ENCODE measurements around the gene CLIP2.
"Not testable (repeated sequence)": the region's sequence is repeated elsewhere in the genome, so short reads cannot be mapped to it uniquely, and the experiment has no call there.

The CLIP2 gene

DNA sequence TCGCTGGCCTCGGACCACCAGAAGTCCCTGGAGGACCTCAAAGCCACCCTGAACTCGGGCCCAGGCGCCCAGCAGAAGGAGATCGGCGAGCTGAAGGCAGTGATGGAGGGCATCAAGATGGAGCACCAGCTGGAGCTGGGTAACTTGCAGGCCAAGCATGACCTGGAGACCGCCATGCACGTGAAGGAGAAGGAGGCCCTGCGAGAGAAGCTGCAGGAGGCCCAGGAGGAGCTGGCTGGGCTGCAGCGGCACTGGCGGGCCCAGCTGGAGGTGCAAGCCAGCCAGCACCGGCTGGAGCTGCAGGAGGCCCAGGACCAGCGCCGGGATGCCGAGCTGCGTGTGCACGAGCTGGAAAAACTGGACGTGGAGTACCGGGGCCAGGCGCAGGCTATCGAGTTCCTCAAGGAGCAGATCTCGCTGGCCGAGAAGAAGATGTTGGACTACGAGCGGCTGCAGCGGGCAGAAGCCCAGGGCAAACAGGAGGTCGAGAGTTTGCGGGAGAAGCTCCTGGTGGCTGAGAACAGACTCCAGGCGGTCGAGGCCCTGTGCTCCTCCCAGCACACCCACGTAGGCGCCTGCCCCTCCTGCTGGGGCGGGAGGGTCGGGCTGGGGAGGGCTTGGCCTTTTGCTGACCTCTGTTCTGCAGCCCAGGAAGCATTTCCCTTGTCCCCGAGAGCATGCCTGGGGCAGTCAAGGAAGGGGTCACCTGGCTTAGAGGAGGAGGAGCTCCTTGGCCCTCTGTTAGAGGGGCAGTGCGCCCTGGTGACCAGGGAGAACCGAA lies 87.2 kb downstream of the CLIP2 start:
- DNase-seq, result no peak

DNA sequence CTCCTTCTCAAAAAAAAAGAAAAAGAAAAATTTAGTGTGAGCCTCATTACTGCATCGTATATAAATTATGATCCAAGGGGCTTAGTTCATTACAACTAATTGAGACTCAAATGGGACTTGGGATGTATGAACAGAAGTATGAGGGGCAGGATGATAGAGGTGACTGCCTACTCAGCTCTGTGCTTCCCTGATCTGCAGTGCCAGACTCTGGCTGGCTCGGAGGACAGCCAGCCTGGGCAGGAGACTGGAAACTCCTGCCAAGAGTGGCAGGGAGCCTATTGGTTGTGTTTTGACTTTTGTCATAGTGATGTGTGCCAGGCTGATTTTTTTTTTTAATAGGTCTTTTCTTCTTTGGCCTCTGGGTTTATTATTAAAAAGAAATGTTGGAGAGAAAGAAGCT lies 90.7 kb downstream of the CLIP2 start:
- DNase-seq, result no peak

DNA sequence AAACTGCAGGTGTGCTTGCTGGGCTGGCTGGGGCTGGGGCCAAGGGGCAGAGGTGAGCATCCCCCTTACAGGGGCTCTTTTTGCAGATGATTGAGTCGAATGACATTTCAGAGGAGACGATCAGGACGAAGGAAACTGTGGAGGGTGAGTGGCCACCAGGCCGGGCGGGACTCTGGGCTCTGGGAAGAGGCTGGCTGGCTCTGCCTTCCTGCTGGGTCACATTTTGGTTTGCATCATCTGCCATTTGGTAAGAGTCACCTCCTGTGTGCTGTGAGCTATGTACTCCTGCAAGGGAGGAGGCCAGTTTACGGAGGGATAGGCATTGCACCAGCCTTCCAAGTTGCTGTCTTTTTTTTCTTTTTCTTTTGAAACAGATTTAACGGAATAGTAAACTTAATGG lies 91.5 kb downstream of the CLIP2 start:
- no peak for DNase-seq

DNA sequence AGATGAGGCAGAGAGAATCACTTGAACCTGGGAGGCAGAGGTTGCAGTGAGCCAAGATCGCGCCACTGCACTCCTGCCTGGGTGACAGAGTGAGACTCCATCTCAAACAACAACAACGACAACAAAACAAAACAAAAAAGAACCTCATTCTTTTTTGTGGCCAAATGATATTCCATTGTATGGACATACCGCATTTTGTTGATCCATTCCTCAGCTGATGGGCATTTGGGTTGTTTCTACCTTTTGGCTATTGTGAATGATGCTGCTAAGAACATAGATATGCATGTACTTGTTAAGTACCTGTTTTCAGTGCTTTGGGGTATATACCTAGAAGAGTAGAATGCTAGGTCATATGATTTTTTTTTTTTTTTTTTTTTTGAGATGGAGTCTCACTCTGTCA lies 94.9 kb downstream of the CLIP2 start:
- DNase-seq, result not testable (repeated sequence)

DNA sequence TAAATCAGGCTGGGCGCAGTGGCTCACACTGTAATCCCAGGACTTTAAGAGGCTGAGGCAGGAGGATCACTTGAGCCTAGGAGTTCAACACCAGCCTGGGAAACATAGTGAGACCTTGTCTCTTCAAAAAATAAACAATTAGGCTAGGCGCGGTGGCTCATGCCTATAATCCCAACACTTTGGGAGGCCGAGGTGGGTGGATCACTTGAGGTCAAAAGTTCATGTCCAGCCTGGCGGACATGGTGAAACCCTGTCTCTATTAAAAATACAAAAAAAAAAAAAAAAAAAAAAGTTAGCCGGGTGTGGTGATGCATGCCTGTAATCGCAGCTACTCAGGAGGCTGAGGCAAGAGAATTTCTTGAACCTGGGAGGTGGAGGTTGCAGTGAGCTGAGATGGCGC lies 95.6 kb downstream of the CLIP2 start:
- not testable (repeated sequence) for DNase-seq

DNA sequence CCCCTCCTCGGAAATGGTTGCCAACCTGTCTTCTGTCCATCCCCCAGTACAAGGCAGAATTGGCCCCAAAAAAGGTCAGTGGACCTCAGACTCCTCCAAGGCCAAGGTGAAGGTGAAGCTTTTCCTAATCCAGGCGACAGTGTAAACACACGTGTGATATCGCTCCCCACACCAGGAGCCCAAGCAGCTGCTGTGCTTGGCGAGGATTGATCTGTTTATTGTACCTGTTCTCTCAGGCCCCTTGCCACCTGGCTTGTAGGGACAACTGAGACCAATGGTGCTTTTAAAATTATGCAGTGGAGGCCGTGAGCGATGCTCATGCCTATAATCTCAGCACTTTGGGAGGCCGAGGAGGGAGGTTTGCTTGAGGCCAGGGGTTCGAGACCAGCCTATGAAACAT lies 98.4 kb downstream of the CLIP2 start:
- no peak for DNase-seq

DNA sequence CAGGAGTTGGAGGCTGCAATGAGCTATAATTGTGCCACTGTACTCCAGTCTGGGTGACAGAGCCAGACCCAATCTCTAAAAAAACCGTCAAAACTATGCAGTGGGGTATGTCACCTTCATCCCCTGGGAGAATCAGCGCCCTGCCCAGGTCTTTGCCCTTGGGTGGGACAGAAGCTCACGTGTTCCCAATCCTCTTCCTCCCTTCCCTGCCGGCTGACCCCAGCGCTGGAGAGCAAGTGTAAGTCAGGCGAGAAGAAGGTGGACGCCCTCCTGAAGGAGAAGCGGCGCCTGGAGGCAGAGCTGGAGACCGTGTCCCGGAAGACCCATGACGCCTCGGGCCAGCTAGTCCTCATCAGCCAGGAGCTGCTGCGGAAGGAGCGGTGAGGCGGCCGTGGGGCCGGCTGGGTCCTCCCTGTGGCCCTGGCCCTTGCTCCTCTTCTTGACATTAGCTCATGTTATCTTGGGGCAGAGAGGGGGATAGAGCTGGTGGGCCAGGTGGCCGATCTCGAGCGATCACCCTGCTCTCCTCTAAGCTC lies 99.7 kb downstream of the CLIP2 start:
- DNase-seq, result no peak

DNA sequence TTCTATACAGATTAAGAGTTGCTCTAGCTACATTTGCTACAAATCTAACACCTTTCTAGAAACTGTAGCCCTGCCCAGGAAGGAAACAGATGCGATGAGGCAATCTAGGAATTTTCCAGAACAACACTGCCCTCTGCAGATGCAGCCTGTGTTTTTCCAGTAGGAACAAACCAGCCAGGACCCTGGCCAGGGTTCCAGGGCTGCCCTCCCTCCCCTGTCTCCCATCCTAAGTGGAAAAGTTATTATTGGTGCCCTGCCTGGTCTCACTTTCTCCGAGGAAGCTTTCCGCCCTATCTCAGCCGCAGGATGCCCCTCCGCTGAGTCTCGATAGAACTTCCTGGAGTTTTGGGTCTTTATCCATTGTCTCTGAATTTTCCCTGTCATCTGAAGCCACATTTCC lies 104.5 kb downstream of the CLIP2 start:
- DNase-seq, result not testable (repeated sequence)

DNA sequence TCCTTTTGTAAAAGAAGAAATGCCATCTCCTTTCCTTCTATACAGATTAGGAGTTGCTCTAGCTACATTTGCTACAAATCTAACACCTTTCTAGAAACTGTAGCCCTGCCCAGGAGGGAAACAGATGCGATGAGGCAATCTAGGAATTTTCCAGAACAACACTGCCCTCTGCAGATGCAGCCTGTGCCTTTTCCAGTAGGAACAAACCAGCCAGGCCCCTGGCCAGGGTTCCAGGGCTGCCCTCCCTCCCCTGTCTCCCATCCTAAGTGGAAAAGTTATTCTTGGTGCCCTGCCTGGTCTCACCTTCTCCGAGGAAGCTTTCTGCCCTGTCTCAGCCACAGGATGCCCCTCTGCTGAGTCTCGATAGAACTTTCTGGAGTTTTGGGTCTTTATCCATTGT lies 105.4 kb downstream of the CLIP2 start:
- not testable (repeated sequence) for DNase-seq

DNA sequence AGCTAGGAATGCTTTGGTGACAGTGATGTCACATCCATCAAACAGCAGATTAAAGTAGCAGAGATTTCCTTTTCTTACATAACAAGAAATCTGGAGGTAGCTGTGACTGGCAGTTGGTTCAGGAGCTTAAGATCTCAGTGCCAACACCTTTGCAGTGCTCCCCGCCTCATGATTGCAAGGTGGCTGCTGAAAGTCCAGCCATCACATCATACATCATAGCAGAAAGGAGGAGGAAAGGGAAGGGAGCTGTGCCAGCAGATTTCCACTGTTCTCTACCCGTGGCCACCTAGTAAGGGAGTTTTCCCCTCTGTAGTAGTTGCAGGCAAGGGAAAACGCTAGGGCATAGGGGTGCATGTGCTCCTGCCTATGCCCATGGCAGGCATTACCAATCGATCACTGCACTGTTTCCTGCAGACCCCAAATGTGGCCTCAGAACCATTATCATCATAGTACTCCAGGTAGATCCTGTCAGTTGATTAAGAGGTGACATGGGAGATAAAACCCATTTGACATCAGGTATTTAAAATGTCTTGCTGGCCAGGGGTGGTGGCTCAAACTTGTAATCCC lies 106.6 kb downstream of the CLIP2 start:
- no peak for DNase-seq

DNA sequence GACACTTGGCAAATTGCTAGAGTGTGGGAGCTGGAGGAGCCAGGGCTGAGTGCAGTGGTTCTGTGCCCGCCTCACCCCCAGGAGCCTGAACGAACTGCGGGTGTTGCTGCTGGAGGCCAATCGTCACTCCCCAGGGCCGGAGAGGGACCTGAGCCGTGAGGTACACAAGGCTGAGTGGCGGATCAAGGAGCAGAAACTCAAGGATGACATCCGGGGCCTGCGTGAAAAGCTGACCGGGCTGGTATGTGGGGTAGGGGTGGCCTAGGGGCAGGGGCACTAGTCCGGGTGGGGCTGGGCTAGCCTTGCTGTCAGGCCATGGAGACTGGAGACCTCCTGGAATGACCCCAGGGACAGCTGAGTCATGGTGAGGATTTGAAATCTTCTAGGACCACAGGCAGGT lies 107.8 kb downstream of the CLIP2 start:
- no peak for DNase-seq

DNA sequence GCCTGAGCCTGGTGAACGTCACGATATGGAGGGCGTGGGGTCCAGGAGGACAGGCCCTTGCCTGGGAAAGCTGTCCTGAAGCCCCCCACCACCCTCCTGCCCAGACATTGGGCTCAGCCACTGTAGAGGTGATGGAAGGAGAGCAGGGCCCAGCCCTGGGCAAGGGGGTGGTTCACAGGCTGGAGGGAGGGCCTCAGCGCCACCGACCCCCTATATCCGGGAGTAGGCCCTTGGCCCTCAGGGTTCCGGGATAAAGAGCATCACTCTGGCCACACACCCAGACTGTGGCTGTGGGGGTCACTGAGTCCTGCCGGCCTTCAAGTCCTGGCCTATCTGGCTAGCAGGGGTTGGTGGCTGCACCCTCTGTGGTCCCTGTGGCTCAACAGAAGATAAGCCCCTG lies 109.2 kb downstream of the CLIP2 start:
- no peak for DNase-seq

DNA sequence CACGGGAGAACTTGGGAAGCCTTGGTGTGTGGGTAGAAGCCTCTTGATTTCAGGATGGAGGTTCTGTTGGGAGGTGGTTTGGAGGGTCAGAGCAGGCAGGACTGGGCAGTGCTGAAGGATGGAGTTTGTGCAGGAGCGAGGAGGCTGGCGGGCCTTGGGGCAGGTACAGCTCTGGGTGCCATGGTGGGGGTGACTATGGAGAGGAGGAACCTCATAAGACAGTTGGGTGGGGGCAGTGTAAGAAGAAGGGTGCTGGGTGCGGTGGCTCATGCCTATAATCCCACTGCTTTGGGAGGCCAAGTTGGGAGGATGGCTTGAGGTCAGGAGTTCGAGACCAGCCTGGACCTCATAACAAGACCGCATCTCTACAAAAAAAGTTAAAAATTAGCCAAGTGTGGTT lies 109.8 kb downstream of the CLIP2 start:
- no peak for DNase-seq

DNA sequence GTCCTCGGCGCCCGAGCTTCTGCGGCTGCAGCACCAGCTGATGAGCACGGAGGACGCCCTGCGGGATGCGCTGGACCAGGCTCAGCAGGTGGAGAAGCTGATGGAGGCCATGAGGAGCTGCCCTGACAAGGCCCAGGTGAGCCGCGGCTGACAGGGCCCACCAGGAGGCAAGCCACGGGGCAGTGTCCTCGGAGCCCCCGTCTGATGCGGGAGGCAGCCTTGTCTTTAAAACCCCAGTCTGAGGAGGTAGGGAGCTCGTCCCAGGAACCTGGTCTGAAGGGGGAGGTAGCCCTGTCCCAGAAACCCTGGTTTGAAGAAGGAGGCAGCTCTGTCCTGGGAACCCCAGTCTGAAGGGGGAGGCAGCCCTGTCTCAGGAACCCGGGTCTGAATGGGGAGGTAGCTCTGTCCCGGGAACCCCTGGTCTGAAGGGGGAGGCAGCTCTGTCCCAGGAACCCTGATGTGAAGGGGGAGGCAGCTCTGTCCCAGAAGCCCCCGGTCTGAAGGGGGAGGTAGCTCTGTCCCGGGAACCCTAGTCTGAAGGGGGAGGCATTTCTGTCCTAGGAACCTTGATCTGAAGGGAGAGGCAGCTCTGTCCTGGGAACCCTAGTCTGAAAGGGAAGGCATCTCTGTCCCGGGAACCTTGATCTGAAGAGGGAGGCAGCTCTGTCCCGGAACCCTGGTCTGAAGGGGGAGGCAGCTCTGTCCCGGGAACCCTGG lies 111.4 kb downstream of the CLIP2 start:
- no peak for DNase-seq

DNA sequence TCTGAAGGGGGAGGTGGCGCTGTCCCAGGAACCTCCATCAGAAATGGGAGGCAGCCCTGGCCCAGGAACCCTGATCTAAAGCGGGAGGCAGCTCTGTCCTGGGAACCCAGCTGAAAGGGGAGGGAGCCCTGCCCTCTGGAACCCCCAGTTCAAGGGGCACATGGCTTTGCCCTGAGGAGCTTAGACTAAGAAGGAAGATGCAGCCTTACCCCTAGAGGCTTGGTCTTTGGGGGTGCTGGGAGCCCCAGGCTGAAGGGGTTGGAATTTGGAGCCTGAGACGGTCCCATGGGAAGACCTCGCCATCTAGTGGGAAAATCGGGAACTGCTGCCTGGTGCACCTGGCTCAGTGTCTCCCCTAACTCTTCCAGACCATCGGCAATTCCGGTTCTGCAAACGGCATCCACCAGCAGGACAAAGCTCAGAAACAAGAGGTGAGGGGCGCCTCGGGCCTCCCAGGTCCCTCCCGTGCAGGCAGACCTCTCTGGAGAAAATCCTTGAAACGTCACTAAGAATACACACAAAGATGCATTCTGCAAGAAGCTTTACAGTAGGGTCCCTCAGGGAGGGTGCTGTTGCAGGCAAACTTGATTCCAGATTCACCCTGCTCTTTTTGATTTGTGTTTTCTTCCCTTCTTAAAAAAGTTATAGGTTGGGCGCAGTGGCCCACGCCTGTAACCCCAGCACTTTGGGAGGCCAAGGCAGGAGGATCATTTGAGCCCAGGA lies 112.1 kb downstream of the CLIP2 start:
- peak; percentile 82 for DNase-seq

DNA sequence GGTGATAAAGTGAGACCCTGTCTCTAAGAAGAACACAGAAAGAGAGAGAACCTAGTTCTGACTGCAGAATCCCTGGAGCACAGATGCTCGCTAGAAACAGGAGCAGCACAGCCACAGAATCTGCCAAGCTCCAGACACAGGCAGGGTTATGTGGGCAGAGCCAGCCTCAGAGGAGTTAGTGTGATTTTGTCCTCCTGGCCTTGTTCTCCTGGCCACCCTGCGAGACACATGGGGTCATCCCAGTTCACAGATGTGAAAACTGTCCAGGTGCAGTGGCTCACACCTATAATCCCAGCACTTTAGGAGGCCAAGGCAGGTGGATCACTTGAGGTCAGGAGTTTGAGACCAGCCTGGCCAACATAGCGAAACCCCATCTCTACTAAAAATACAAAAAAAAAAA lies 113.5 kb downstream of the CLIP2 start:
- not testable (repeated sequence) for DNase-seq

DNA sequence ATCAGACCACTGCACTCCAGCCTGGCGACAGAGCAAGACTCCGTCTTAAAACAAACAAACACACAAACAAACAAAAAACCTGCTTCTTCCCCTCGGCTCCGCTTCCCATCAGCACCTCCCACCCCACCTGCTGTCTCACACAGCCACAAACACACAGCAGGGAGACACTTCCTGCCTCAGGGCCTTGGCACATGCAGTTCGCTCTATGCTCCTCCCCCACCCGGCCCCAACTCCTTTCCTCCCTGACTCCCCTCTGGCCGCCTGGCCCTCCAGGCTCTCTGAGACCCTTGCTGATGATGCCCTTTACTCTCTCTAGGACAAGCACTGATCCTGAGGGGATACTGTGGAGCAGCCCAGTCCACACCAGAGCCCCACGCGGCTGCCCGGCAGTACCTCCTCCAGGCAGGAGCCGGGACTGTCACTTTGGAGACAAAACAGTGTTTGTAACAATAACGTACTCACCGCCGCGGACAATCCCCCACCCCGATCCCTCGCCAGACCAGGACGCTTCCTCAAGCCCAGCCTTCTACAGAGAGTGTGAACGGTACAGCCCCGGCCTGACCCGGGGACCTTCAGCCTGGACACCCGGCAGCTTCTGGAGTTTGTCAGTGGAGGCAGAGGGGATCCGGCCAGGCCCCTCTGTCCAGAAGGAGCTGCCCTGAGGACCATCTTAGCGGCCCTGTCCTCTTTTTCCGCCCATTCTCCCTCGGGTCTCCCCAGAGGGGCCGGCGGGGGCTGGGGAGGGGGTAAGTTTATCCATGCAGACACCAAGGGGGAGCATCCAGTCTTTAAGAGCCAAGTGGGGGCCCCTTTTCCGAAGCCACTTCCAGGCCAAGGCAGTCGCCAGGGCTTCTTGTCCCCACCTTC lies 114.5 kb downstream of the CLIP2 start:
- no peak for DNase-seq

DNA sequence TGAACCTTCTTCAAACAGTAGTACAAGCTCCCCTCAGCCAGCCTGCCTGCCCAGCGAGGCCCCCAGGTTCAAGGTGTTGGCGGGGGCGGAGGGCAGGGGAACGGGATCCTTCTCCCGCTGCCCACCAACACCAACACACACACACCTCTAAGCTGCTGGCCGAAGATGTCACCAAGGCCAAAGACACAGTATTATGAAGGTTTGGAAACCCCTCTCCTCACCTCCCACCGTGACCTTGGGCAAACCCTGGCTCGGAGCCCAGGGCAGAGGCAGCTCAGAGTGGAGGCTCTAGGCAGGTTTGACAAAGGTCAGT lies 115.1 kb downstream of the CLIP2 start:
- DNase-seq, result no peak

DNA sequence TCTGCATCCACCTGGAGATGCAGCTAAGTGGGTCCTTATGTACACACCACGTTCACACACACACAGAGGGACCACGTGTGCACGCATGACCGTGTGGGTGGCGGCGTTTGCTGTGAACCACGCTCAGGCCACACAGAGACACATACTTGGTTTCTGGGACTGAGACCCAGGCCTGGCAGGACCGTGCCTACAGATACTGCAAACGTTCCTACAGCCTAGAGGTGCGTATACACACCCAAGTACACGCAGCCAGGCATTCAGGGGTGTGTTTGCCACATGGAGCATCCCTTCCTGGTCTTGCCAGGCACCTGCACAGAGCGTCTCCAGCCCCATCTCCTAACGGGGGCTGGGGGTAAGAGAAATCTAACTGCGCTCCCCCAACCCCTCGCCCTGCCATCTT lies 115.5 kb downstream of the CLIP2 start:
- no peak for DNase-seq

DNA sequence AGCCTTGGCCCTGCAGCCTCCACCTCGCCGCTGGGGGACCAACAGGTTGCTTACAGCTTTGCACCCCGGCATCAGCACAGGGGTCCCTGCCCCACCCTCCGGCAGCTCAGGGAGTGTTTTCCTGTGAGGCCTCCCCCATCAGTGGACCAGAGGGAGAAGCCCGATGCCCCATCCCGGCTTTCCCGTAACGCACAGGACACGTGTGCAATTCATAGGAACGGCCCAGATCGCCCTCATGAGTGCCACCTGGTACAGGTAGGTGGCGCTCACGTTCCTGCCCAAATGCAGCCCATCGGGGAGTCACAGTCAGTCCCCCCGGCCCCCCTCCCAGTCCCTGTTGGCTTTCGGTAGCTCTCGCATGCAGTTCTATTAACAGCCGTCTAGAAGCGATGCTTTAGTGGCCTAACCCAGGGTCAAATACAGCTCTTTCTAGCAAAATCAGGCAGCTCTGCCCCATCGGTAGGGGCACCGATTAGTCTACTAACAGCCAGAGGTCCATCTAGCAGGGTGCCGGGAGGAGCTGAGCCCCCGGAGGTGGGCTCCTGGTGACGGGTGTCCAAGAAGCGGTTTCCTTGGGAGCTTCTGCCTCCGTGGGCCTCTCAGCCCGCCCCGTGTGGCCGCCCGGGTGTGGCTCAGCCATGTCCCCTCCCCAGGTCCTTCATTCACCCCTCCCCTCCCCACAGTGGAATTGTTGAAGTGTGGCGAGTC lies 116.1 kb downstream of the CLIP2 start:
- peak; percentile 28 for DNase-seq

DNA sequence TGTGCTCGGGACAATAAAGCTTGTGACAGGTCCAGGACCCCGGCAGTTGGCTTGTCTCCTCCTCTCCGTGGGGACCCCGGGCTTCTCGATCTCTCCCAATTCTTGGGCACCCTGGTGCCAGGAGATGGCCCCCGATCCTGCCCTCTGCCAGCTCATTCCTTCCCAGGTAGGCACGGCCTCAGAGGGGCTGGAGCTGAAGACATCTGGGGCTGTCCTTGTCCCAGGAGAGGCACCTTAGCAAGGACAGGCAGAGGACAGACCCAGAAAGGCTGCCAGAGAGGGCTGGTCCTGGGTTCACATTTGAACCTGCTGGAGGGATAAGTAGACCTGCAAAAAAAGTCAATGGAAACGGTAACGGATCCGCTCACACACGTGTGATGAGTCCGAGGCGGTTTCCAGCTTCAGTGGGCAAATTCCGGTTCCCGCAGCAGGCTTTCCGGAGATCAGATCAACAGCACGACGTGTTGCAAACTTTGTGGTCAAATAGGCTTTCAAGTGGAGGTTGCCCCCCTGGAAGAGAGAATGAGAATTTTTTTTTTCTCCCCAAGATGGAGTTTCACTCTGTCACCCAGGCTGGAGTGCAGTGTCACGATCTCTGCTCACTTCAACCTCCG lies 116.8 kb downstream of the CLIP2 start:
- no peak for DNase-seq
